GM19023 (cell line): ENCODE measurements around the gene FBXW12.

Source experiments
- ATAC-seq: cut with Tn5 transposase; IDR thresholded peaks from one replicate; pipeline ENCODE4 v1.9.1; 2021; ENCODE audit warnings: mild to moderate bottlenecking, moderate library complexity; ENCODE audit not compliant: unreplicated experiment

Gene FBXW12

GRCh38 chr3:48432411-48433371 is 60.7 kb downstream of the FBXW12 start:
- no peak for ATAC-seq

GRCh38 chr3:48433472-48434118 is 61.6 kb downstream of the FBXW12 start:
- ATAC-seq: no peak

DNA sequence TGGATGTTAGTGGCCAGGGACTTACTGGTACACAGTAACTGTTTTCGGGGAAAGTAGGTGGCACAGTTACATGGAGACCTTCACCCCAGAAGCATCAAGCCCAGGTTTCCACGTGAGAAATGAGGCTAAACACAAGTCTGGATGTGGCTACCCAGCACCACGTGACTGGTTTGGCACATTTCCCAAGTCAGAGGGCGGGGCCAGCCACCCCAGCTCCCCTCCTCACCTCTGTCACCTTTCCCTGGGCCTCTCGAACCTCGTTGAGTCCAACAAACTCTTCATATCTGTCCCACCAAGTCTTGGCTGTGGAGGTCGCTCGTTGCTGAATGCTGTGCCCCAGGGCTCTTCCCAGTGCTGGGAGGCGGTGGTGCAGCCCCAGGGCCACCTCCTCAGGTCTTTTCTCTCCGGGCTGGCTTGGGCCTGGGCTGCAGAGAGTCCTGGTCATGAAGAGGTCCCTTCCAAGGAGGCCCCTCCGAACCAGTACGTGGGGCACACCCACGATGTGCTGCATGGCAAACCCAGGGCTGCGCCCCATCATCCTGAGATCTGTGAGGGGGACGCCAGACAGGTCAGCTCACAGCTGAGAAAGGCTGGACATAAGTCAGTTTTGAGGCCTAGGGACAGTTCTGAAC is 62.7 kb downstream of the FBXW12 start:
- ATAC-seq: no peak

DNA sequence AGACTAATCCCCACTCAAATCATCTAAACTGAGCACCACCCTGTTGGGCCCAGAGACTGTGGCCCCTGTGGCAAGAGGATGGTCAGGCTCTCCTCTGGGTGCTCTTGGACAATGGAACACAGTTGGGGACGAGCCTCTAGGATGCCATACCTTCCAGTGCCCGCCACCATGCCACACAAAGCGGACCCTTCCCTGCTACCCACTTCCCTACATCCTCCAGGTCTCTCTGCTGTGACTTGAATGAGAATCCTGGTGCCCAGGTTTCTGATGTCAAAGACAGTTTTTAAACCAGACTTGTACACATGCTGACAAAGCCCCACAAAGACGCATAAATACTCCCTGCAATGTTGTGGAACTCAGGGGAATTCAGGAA is 63.2 kb downstream of the FBXW12 start:
- ATAC-seq: no peak

DNA sequence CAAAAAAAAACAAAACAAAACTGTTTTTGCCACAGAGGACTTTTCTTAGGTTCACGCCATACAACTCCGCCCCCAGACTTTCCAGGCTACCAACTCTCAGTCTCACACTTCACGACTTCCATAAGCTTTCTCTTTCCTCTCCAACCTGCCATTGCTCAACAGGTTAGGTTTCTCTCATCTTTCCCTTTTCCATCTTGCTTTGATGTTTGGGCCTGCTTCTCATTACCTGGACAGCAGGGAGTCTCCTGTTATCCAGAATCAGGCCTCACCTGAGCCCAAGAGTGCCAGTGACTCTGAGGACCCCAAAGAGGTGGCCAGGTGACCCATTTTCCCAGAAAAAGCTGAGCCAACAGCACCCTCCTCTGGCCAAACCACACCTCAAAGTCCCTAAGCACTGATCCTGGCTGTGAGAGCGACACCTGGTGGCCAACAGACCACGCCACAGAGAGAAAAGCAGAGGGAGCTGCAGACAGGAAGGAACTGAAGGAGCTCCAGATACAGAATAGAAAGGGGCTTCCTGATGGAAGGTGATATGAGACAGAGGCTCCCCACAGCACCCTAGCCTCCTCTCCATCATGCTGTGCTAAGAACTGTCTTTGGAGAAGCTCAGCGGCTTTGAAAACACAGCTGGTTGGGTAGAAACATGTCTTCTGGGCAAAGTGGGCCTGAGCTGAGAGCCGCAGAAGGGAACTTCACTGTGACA is 63.9 kb downstream of the FBXW12 start:
- ATAC-seq: no peak

DNA sequence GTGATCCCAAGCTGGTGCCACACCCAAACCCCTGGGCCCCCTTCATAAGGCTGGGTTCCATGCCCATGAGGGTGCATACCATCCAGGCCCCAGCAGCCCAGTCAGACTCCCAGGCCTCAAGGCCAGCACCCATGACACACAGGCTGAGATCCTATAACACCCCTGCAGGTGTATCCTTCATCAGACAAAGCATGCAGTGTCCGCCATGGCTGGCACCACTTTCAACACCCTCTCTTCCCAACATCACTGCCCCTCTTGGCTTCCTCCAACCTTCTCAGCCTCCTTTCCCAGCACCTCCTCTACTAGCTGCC is 64.4 kb downstream of the FBXW12 start:
- no peak for ATAC-seq

GRCh38 chr3:48436855-48437254 is 64.8 kb downstream of the FBXW12 start:
- no peak for ATAC-seq

GRCh38 chr3:48437812-48438211 is 65.8 kb downstream of the FBXW12 start:
- ATAC-seq: no peak

GRCh38 chr3:48439820-48440589 is 68.0 kb downstream of the FBXW12 start, which contains the start of the genes CCDC51 and TMA7:
Gene CCDC51 (minus strand): TSS chr3:48440119. CDS start chr3:48435128, 4,991 bp downstream.
Gene TMA7 (plus strand): TSS chr3:48440257. CDS start chr3:48440297, 40 bp downstream.
- ATAC-seq: peak; percentile 97

DNA sequence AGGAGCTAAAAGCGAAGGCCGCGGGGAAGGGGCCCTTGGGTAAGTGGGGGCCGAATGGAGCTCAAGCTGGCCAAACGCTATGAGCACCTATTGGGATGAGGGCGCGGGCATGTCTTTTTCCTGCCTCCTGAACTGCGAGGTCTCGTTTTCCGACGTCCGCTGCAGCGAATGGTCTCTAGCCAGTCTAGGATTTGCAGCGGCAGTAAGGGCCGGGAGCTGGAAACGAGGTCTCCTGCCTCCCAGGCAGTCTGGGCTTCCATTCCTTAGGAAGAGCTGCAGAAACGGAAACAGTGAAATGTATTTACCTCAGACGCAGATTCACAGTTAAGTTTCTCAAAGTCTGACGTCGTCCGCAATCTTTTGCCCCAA is 68.6 kb downstream of the FBXW12 start:
- no peak for ATAC-seq

DNA sequence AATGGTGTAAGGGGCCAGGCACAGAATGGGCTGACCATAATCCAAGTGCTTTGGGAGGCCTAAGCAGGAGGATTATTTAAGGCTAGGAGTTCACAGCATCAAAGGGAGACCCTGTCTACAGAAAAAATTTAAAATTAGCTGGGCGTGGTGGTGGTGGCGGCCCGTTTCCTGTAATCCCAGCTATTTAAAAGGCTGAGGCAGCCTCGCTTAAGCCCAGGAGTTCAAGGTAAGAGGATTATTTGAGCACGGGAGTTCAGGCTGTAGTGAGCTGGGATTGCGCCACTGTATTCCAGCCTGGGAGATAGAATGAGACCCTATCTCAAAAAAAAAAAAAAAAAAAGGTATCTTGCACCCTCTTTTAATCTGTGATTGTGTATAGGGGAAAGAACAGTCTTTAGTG is 69.9 kb downstream of the FBXW12 start:
- ATAC-seq: no peak
